Measurements from ENCODE around the gene PIK3C2G.

The PIK3C2G gene

DNA sequence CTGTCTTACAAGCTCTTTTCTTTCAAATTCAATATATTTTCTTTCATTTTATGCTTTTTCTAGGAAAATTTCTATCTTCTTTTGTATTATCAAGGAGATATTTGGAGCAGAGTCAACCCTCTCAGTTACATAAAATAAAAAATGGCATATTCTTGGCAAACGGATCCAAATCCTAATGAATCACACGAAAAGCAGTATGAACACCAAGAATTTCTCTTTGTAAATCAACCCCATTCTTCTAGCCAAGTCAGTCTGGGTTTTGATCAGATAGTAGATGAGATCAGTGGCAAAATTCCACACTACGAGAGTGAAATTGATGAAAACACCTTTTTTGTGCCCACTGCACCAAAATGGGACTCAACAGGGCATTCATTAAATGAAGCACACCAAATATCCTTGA lies 20.6 kb downstream of the PIK3C2G start:
- no peak for DNase-seq

DNA sequence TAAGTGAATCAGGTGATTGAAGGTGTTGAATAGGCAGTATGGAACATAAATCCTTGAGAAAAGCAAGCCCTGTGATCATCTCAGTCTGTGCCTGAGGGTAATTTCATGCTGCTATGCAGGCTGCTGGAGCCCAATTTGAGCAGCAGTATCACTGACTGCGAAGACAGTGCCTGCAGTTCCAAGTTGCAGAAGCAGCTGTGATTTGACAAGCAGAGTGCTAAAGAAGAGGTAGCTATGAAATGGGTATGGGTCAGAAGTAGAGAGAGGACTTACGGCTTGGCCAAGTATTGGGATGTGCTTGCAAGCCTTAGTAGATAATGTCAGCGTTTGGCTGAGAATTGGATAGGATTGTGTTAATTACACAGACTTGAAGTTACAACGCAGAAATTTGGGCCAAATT lies 22.5 kb downstream of the PIK3C2G start:
- DNase-seq: peak in 2 of 3 experiments; percentile 10 to 74

DNA sequence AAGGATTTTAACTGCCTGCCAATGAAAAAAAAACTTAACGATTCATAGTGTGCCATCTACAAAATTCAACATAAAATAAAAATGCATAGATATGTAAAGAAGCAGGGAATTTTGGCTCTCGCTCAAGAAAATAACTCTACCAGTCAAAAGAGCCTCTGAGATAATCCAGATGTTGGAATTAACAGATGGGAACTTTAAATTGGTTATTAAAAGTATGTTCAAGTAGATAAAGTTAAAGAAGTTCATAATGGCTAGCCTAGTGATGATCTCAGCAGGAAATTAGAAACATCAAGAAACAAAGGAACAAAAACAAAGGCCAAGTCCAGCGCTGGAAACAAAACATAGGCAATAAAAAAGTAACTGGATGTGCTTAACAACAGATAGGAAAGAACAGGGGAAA lies 23.1 kb downstream of the PIK3C2G start:
- DNase-seq: no peak

DNA sequence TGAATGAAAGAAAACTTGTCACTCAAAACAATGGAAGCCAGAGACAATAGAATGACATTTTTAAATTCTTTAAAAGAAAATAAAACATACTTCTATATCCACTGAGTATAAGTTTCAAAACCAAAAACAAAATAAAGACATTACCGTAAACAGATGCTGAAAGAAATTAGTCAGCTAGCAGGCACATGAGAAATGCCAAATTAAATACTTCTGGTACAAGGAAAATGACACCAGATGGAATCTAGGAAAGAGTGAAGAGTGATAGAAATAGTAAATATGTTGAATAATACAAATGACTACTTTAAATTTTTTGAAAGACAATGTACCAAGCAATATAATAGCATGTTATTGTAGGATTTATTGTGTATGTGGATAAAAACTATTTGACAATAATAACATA lies 23.8 kb downstream of the PIK3C2G start:
- no peak for DNase-seq

DNA sequence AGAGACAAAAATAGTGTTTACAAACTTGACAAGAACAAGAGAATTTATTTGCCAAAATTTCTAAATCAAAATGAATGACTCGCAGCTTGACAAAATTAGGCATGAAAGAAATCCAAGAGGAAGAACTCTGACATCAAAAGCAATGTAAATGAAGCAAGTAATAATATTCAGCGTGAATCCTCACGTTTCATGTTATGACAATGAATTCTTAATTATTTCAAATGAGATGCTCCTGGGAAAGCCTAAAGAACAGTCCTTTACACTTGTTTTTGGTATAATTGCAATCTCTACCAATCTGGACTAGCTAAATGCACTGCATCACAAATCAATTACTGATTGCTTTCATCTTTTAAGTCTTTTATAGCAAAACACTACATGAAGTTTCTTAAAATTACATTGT lies 29.1 kb downstream of the PIK3C2G start:
- no peak for DNase-seq

DNA sequence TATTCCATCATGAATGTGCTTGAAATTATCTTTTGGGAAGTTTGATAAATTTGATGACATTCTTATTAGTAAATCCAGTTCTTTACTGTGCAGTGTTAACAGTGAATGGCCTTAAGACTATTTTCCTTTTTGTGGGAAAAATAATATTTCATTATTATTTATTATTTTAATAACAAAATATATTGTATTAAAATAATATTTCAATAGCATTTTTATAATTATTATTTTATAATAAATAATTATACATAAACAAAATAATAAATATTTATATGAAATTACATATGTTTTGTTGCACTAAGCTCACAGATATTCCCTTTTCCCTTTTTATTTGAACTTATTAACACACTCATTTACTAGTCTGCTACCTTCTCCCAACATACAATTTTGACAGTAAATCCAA lies 33.6 kb downstream of the PIK3C2G start:
- DNase-seq: no peak

DNA sequence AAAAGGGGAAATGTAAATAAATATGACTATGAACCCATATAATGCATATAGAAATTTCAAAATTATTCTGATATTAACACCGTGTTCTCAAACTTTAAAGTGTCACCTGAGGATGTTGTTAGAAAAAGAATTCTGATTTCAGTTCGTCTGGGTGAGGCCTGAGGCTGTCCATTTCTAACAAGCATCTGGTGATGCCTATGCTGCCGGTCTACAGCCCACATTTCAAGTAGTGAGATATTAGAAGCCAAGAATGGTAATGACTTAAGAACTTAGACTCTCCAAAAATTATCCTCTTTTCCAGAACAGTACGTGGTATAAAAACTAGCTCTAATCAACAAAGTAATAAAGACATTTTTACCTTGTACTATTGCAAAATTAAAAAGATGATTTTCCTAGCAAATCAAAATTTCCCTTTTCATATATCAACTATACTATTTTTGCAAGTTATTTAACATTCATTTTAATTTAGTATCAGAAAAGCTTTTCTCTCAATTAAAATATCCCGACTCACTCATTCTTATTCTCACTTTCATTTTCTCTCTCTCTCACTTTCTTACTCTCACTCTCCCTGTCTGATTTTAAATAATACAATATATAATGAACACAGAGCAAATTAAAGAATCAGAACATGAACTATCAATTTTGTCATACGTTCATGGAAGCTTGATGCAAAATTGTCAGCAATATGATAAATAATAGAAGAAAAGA lies 35.0 kb downstream of the PIK3C2G start:
- no peak for DNase-seq

DNA sequence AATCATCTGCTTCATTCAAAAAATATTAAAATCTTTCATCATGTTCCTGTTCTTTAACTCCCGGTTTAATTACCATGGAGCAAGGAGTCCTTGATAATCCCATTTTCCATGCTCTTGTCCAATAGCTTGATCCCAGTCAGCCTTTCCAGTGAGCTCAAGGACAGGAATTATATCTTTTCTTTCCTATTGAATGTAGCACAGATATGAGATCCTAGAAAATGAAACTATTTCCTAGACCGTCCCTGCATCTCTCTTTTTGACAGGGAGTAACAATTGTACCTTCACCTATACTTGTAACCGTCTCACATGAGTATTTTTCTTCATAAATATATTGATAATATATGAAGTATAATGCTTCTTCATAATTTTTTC lies 35.6 kb downstream of the PIK3C2G start:
- no peak for DNase-seq

DNA sequence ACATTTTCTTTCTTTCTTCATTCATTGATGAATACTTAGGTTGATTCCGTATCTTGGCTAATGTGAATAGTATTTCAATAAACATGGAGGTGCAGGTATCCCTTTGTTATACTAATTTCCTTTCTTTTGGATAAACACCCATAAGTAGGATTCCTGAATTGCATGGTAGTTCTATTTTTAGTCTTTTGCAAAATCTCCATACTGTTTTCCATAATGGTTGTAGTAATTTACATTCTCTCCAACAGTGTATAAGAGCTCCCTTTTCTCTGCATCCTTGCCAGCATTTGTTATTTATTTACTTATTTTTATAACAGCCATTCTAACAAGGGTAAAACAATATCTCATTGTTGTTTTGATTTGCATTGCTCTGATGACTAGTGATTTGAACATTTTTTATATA lies 36.6 kb downstream of the PIK3C2G start:
- DNase-seq: no peak

DNA sequence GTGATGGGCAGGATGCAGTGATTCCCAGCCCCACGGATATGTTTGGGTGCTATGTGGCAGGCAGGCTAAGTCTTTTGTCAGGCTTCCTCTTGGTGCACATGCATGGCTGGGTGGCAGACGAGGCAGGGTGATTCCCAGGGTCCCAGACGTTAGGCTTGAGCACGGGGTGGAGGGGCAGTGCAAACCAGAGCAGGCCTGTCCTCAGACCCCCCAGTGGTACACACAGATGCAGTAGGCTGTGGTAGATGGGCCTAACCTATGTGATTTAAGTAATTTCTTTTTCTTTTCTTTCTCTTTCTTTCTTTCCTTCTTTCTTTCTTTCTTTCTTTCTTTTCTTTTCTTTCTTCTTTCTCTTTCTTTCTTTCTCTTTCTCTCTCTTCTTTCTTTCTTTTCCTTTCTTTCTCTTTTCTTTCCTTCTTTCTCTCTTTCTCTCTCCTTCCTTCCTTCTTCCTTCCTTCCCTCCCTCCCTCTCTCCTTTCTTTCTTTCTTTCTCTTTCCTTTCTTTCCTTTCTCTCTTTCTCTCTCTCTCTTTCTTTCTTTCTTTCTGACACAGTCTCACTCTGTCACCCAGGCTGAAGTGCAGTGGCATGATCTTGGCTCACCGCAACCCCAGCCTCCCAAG lies 41.6 kb downstream of the PIK3C2G start:
- DNase-seq: no peak

DNA sequence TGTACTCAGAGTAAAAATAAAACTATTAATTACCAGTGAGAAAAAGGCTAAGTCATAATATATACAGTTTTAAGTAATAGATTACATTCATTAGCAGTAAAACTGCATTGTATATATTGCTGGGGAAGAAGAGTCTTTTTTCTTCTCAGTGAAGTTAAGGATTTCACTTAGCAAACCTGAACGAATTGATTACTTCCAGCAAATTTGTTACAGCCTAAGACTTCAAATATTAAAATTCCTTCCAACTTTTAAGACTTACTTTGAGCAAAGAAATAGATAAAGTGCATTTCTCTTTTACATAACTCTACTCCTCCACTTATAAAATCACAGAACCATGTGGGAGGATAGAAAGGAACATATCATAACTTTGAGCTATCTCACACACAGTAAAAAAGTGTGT lies 43.3 kb downstream of the PIK3C2G start:
- no peak for DNase-seq

DNA sequence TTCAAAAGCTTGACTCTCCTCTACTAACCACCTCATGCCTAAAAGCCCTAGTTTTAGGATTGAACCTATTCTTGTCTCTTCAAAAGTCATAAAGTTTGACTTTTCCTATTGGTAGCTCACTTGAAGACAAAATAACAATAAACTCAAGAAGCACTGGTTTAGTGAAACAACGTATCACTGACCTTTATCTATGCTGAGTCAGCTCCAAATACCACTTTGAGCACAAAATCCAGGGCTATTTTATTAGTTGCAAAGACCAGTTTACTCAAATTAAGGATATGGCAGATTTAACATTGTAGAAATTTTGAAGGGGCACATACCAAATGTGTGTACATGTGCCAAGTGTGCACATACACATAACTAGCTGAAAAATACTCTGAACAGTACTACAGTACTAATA lies 45.0 kb downstream of the PIK3C2G start:
- no peak for DNase-seq

DNA sequence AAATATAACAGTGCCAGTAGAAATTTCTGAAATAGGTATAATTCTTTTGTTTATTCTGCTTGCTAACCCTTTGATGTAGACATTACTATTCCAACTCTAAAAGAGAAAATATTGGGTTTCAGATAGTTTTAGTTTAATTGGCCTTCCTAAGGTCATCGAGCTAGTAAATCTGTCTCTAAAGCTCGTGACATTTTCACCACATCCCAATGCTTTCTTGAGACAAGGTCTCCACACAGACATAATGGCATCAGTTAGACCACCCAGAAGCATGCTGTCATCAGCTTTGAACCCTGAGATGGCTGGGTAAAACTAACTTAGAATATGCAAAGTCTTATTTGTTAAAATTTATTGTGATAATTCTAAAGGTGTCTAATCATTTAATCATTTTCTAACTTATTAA lies 52.0 kb downstream of the PIK3C2G start:
- no peak for DNase-seq

DNA sequence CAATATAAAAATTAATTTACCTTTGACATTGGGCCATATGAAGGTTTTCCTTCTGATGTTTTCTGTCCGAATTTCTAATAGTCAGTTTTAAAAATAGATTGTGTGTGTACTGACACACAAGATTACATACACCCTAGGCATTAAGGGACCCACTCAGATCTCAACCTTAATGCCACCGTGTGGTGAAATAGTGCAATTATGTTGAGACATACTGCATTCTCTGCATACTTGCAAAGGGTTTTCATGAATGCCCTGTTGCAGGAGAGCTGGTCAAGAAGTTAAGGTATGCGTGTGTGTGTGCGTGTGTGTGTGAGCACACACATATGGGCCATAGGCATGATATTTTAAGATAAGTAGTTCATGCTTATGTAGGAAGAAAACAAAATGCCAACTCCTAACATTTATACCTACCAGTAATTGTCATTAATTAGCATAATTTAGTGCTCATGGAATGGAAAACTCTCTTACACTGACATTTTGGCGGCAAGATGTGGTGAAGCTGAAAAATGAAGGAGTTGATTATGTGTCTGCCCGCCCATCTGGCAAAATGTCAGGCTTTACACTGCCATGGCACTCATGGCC lies 58.8 kb downstream of the PIK3C2G start:
- peak; percentile 8 to 73 (median 36) for DNase-seq

DNA sequence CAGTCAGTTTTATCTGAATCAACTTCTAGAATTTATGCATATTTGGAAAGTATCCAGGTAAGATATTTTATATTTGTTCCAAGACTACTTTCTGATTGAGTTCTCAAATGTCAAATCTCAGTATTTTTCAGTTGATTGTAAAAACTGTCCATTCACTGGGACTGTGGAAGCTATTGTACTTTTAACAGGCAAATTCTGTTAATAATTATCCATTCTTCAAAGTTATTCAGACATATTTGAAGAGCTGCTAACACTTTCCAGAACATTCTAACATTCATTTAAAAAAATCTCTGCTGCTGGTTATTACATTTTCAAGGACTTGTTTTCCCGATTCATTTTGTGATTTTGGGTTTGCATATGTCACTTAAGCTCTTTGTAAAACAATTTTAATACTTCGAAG lies 59.7 kb downstream of the PIK3C2G start:
- no peak for DNase-seq

DNA sequence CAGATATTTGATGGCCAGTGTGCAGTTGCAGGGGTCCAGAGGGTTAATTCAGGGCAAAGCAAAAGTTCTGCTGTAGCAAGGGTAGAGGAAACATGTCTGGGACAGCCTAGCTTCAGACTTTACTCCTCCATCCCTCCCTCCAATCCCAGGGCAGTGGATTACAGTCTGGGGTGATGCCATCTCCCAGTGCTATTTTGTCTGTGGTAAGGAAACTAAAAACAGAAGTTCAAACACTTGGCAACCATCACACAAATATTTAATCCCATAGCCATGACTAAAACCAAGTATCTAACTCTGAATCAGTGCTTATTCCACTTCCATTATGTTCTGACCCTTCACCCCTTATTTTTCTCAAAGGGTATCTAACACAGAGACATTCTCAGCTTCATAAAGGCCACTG lies 61.8 kb downstream of the PIK3C2G start:
- DNase-seq: no peak

DNA sequence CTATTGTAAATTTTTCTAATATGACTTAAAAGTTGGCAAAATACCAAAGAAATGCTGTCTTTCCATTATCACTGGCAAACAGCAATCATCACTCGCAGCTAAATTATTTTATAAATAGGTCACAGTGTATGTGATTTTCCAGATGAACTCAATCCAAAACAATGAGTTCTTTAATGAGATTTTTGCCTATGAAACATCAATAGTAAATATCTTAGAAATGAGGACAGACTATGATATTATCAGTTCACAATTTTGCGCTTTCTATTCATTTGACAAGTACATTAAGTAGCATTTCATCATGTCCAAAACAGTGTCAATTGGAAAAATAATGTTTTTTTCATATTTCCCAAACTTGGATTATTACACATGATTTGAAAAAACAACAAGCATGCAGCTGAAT lies 65.7 kb downstream of the PIK3C2G start:
- DNase-seq: no peak

DNA sequence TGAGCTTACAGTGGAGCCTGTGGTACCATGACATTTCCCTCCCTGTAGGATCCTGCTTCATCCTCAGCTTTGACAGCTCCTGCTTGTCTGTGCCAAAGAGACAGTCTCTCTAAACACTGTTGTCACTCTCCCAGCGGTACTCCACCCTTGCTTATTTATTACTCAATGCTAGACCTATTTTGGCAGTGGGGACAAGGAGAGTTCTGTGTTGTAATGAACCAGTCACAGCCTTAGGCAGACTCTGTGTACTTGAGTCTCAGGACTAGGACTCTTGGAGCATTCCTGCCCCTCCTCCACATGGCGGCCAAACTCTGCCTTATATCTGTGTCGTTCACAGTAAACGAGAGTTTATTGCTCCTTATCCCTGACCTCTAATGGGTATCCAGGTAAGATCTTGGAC lies 70.9 kb downstream of the PIK3C2G start:
- no peak for DNase-seq

DNA sequence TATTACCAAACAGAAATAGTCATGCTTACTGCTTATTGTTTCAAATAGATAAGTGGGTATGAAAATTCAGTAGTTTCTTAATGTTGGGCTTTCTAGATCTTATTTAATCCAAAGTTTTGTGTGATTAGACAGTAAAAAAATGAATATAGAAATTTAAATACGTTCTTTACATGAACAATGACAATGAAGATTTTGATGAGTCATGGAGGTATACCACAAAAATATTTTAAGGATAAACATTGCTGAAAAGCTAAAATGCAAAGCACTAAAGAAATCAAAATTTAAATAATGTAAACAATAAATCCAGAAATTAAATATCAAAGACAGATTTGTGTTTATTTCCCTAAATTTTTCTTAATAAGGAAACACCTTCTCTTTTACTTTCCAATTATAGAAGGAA lies 78.3 kb downstream of the PIK3C2G start:
- no peak for DNase-seq

DNA sequence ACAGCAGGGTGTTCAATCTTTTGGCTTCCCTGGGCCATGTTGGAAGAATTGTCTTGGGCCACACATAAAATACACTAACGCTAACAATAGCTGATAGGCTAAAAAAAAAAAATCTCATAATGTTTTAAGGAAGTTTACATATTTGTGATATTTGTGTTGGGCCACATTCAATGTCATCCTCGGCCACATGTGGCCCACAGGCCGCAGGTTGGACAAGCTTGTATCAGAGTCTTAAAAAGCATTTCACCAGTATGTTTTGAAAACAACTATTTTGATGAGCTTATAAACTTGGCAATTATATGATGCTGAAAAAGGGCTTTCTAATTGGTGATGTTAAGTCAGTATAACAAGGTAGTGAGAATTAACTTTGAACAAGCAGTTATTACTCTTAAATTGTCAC lies 78.9 kb downstream of the PIK3C2G start:
- no peak for DNase-seq

DNA sequence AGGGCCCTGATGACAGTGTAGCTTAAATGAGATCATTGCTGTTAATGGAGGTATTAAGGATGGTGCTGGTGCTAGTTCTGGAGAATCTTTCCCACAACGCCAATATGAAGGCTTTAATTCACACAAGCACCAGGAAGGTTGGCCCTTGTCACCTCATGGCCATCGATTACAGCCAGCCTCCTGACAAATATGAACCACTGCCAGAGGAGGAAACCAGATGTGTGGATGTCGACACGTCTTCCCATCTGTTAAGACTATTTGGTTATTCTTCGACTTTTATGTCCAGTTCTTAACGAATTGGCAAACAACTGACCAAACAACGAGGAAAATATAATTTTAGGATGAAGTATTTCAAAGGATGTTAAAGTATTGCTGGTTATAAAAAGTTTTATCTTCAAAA lies 79.5 kb downstream of the PIK3C2G start:
- DNase-seq: no peak

DNA sequence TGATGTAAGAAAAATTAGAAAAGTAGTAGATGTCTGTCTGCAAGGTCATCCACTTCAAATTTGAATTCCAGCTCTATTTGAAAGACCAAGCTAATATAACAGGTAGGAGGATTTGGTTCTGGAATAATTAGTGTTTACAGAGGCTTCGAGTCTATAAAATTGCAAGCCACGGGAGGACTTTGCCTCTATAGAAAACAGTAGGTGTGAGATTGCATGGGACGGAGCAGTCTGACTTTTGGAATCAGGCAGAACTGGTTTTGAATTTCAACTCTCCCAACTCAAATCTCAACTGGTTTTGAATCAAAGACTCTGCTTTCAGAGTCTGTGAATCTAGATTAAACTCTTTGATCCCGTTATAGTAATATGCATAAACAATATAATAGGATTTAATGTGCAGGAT lies 82.4 kb downstream of the PIK3C2G start:
- peak in 2 of 3 experiments; percentile 18 to 57 for DNase-seq

DNA sequence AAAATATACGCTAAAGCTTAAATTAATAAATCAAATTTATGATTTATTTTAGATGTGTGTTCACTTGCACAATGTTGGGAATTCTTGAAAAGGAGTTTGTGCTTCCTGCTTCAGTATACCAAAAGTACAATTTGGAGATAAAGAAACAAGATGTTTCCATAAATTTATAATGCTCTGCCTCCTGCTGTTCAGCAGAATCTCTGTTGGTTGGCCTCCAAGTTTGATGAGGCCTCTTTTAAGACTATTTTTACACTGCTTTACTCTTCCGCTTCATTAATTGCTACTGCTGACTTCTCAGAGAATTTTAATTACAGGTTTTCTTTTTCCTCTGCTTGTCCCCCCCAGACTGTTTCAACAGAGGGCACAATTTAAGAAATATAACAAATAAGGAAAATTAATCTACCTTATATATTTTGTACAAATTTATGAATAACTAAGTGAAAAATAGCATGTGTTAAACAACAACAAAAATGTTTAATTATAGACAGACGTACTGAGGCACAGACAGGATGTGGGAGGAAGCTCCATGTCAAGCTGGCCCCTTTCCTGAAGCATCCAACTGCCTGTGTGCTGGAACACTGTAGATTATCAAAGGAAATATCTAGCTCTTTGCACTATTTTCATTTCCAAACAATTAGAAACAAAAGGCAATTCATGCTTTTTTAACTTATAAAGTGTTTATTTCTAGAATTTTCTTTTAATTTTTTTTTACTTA lies 83.9 kb downstream of the PIK3C2G start:
- DNase-seq: peak in 1 of 3 experiments; percentile 65

DNA sequence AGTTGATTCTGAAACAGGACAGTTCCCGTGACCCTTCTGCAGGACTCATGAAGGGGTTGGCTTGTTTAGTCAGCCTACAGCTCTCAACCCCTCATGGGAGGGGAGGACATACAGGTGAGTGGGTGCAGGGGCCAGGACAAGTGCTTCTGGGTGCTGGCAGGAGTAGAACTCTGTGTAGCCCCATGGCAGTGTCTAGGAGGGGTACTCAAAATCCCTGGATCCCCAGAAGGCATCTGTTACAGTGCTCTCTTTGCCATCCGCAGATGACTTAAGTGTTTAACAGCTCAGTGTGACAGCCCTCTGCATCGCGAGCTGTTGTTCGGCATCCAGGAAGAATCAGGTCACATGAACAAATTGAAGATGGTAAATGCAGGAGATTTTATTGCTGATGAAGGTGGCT lies 91.0 kb downstream of the PIK3C2G start:
- no peak for DNase-seq
